H1 (cell line): ENCODE data around the gene VPS51. TPM values are rescaled to one million over a fixed set of nuclear protein-coding genes. Genes with fewer than 3 reads are reported as not detected.
"Not testable (repeated sequence)": the region's sequence is repeated elsewhere in the genome, so short reads cannot be mapped to it uniquely, and the experiment has no call there.

Source experiments
- CTCF ChIA-PET: fragments of 300-600 bp; sonication (Branson Sonifier 250); formaldehyde crosslinking; loops from one replicate; lab custom pipeline; 2021; ENCODE audit not compliant: partially characterized antibody; lab: Charles Lee
- POLR2A ChIA-PET: fragments of 300-600 bp; sonication (Branson Sonifier 250); formaldehyde crosslinking; loops from one replicate; lab custom pipeline; 2021; ENCODE audit warnings: inconsistent platforms; ENCODE audit not compliant: partially characterized antibody; lab: Charles Lee
- DNase-seq, 2 experiments: peaks; one replicate each; pipeline versions ENCODE4 v3.0.0 to v3.0.0-alpha.2; 2010 to 2022; ENCODE audit warnings: low spot score in 2 of 2, low read depth in 1 of 2, mixed read lengths in 1 of 2
- FAIRE-seq: peaks from 2 replicates; lab custom pipeline; 2011; peaks lifted over from hg19 to GRCh38; lab: Jason Lieb, UNC
- H2AFZ ChIP-seq: 2 replicates; pipeline ENCODE4 v1.8.1; 2012; ENCODE audit warnings: low read length, inconsistent platforms
- H2AK5ac ChIP-seq: 2 replicates; pipeline ENCODE4 v1.6.1; 2013; ENCODE audit warnings: low read depth, low read length
- H2BK120ac ChIP-seq: replicated peaks from 2 replicates; pipeline ENCODE3; 2013; ENCODE audit warnings: low read depth, low read length, inconsistent platforms
- H2BK12ac ChIP-seq: 2 replicates; pipeline ENCODE4 v1.6.1; 2013; ENCODE audit warnings: low read depth, low read length
- H2BK15ac ChIP-seq: 2 replicates; pipeline ENCODE4 v1.6.1; 2013; ENCODE audit warnings: low read length
- H2BK20ac ChIP-seq: 2 replicates; pipeline ENCODE4 v1.6.1; 2013; ENCODE audit warnings: low read length
- H2BK5ac ChIP-seq: 2 replicates; pipeline ENCODE4 v1.6.1; 2013; ENCODE audit warnings: low read depth, low read length
- H3K14ac ChIP-seq: 2 replicates; pipeline ENCODE4 v1.6.1; 2013; ENCODE audit warnings: inconsistent platforms; ENCODE audit not compliant: insufficient read length
- H3K18ac ChIP-seq: 2 replicates; pipeline ENCODE4 v1.6.1; 2013; ENCODE audit warnings: low read length; ENCODE audit errors: extremely low read depth
- H3K23ac ChIP-seq: 2 replicates; pipeline ENCODE4 v1.6.1; 2013; ENCODE audit warnings: inconsistent platforms; ENCODE audit not compliant: insufficient read length
- H3K23me2 ChIP-seq: 2 replicates; pipeline ENCODE4 v1.6.1; 2013; ENCODE audit warnings: low read depth, low read length
- H3K27ac ChIP-seq: 2 replicates; pipeline ENCODE4 v1.6.1; 2011; ENCODE audit warnings: low read depth, low read length, inconsistent platforms
- H3K27me3 ChIP-seq, 4 experiments: replicated peaks in 1 of 4; 1 replicate in 1 of 4; 2 replicates in 3 of 4; pipeline versions ENCODE4 v1.6.1 to v1.8.1; 2011 to 2013; ENCODE audit warnings: low read length in 3 of 4, mild to moderate bottlenecking in 3 of 4, inconsistent platforms in 2 of 4, mixed read lengths in 2 of 4, moderate library complexity in 1 of 4; ENCODE audit not compliant: control insufficient read depth in 3 of 4, insufficient read depth in 3 of 4; ENCODE audit errors: extremely low read depth in 1 of 4
- H3K36me3 ChIP-seq, 4 experiments: 2 replicates each; pipeline versions ENCODE4 v1.6.1 to v1.8.1; 2011 to 2013; ENCODE audit warnings: mild to moderate bottlenecking in 4 of 4, low read length in 3 of 4, moderate library complexity in 2 of 4, control low read depth in 1 of 4, inconsistent platforms in 1 of 4; ENCODE audit not compliant: insufficient read depth in 4 of 4, control insufficient read depth in 2 of 4
- H3K4ac ChIP-seq: replicated peaks from 2 replicates; pipeline ENCODE3; 2013; ENCODE audit warnings: low read length, low read depth, mixed read lengths, inconsistent platforms; ENCODE audit not compliant: insufficient read length
- H3K4me1 ChIP-seq, 4 experiments: replicated peaks in 1 of 4; 1 replicate in 1 of 4; 2 replicates in 3 of 4; pipeline versions ENCODE4 v1.6.1 to v1.8.1; 2011 to 2013; ENCODE audit warnings: low read length in 3 of 4, inconsistent platforms in 2 of 4, mixed read lengths in 1 of 4; ENCODE audit not compliant: insufficient read depth in 4 of 4, control insufficient read depth in 3 of 4
- H3K4me2 ChIP-seq, 2 experiments: 2 replicates each; pipeline versions ENCODE4 v1.6.1 to v1.8.1; 2011 to 2013; ENCODE audit warnings: low read depth in 2 of 2, low read length in 2 of 2, control low read depth in 1 of 2, inconsistent platforms in 1 of 2, mild to moderate bottlenecking in 1 of 2; ENCODE audit not compliant: insufficient read depth in 1 of 2
- H3K4me3 ChIP-seq, 4 experiments: fragments of 200-600, 300-600 bp in 1 of 4; sonication (generic), shearing (Covaris generic), sonication (Bioruptor Twin) in 1 of 4; 2 replicates each; pipeline versions ENCODE4 v1.5.1 to v1.8.1; 2011 to 2016; ENCODE audit warnings: low read length in 4 of 4, low read depth in 3 of 4, control low read depth in 2 of 4, inconsistent platforms in 2 of 4, mild to moderate bottlenecking in 2 of 4, mixed read lengths in 1 of 4, moderate library complexity in 1 of 4; ENCODE audit not compliant: insufficient read depth in 2 of 4; ENCODE audit errors: extremely low read depth in 1 of 4
- H3K56ac ChIP-seq: replicated peaks from 2 replicates; pipeline ENCODE3; 2013; ENCODE audit warnings: low read depth, mild to moderate bottlenecking, mixed read lengths, low read length, inconsistent platforms; ENCODE audit not compliant: insufficient read length
- H3K79me1 ChIP-seq: 2 replicates; pipeline ENCODE4 v1.6.1; 2013; ENCODE audit warnings: low read depth, low read length, control low read depth
- H3K79me2 ChIP-seq, 2 experiments: 2 replicates each; pipeline versions ENCODE4 v1.6.1 to v1.8.1; 2012 to 2013; ENCODE audit warnings: low read length in 2 of 2, mild to moderate bottlenecking in 2 of 2, inconsistent platforms in 1 of 2; ENCODE audit not compliant: insufficient read depth in 2 of 2, control insufficient read depth in 1 of 2
- H3K9ac ChIP-seq, 4 experiments: replicated peaks in 1 of 4; 1 replicate in 1 of 4; 2 replicates in 3 of 4; pipeline versions ENCODE4 v1.6.1 to v1.8.1; 2011 to 2013; ENCODE audit warnings: low read depth in 3 of 4, low read length in 3 of 4, control low read depth in 2 of 4, mild to moderate bottlenecking in 2 of 4, moderate library complexity in 2 of 4, inconsistent platforms in 1 of 4; ENCODE audit errors: extremely low read depth in 1 of 4
- H3K9me3 ChIP-seq, 2 experiments: 2 replicates each; pipeline versions ENCODE4 v1.6.1 to v1.8.1; 2012 to 2013; ENCODE audit warnings: mild to moderate bottlenecking in 2 of 2, moderate library complexity in 2 of 2, control low read depth in 1 of 2, inconsistent platforms in 1 of 2, low read depth in 1 of 2, low read length in 1 of 2, mixed read lengths in 1 of 2; ENCODE audit not compliant: insufficient read depth in 2 of 2
- H4K20me1 ChIP-seq, 2 experiments: replicated peaks in 1 of 2; 2 replicates each; pipeline versions ENCODE3 to v1.8.1; 2011 to 2013; ENCODE audit warnings: inconsistent platforms in 2 of 2, low read length in 2 of 2, mild to moderate bottlenecking in 1 of 2; ENCODE audit not compliant: insufficient read depth in 2 of 2, control insufficient read depth in 1 of 2
- H4K5ac ChIP-seq: 2 replicates; pipeline ENCODE4 v1.6.1; 2013; ENCODE audit warnings: low read length, low read depth, mixed read lengths, inconsistent platforms; ENCODE audit not compliant: insufficient read length
- H4K8ac ChIP-seq: 2 replicates; pipeline ENCODE4 v1.8.0; 2013; ENCODE audit warnings: mild to moderate bottlenecking, moderate library complexity, low read length, inconsistent platforms; ENCODE audit not compliant: insufficient read depth; ENCODE audit errors: extremely low read depth
- H4K91ac ChIP-seq: replicated peaks from 2 replicates; pipeline ENCODE3; 2013; ENCODE audit warnings: low read length, mixed read lengths, inconsistent platforms; ENCODE audit not compliant: insufficient read length
- POLR2AphosphoS5 ChIP-seq: IDR thresholded peaks from 2 replicates; pipeline ENCODE4 v1.6.1; 2011; ENCODE audit warnings: low read depth, low read length
- WGBS, 2 experiments: shearing (Covaris generic) in 1 of 2; methylation state at CpG; one replicate each; pipeline versions ENCODE4 v1.1.6 to v1.1.7; 2013 to 2015; ENCODE audit warnings: low lambda C conversion rate in 2 of 2, mixed read lengths in 2 of 2, inconsistent platforms in 1 of 2, low coverage in 1 of 2, missing lambda C conversion rate in 1 of 2; ENCODE audit not compliant: insufficient replicate concordance in 2 of 2, insufficient coverage in 1 of 2, insufficient read length in 1 of 2; ENCODE audit errors: extremely low coverage in 1 of 2, missing lambda C conversion rate in 1 of 2; 5-methylcytosine and 5-hydroxymethylcytosine counted together
- polyA plus RNA-seq, 7 experiments: library from polyadenylated mRNA; depleted of rRNA in 3 of 7; stranded (reverse) in 5 of 7; unstranded in 2 of 7; fragments of >200 nt in 5 of 7; fragments of 200-250 nt in 2 of 7; gene quantifications; 1 replicate in 5 of 7; 2 replicates in 1 of 7; 4 replicates in 1 of 7; pipeline versions ENCODE4 v1.2.1 to v1.2.3, GENCODE V29; 2011 to 2013; ENCODE audit warnings: missing spikeins in 2 of 7, mixed read lengths in 2 of 7
- total RNA-seq: library from RNA; stranded (reverse); fragmentation: NEBNext Ultra II Directional; extraction: Animal tissue kit (Norgen Biotek cat#: 25700); gene quantifications from 2 replicates; pipeline ENCODE4 v1.2.1, GENCODE V29; 2021

VPS51 gene
- total and polyA plus RNA-seq, 2 of the 8 experiments (the other 6 are each of a cell fraction or from before 2014, with no cell fraction given), result 97.4 to 142 TPM

DNA sequence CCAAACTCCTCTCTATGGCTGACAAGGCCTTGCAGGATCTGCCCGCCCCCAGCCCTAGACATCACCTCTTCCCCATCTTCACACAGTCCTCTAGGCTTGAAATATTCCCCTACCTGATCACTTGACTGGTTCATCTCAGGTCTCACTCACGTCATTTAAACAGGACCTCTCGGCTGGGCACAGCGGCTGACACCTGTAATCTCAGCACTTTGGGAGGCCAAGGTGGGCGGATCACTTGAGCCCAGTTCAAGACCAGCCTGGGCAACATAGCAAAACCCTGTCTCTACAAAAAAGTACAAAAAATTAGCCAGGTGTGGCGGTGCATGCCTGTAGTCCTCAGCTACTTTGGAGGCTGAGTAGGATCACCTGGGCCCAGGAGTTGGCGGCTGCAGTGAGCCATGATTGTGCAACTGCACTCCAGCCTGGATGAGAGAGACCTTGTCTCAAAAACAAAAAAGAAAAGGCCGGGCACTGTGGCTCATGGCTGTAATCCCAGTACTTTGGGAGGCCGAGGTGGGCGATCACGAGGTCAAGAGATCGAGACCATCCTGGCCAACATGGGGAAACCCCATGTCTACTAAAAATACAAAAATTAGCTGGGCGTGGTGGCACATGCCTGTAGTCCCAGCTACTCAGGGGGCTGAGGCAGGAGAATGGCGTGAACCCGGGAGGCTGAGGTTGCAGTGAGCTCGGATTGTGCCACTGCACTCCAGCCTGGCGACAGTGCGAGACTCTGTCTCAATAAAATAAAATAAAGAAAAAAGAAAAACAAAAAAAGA is 23.1 kb downstream of the VPS51 start:
- CTCF ChIA-PET, result interaction anchor here (0.6 to 2.2 kb wide), 15 partner anchors 8 to 271 kb away, joined by 3 to 12 read pairs (median 3); partner anchors contain the start of gene POLA2
- Histone ChIP-seq H3K4me1 (peaks cover 0 to 13% (median 8%) of the 10 kb centered on the region in 4 experiments; a peak in 6 of 7 replicates), H3K79me2 (peaks cover 6 to 36% of the 10 kb centered on the region in 2 experiments), H3K36me3 (peaks cover 11 to 35% (median 18%) of the 10 kb centered on the region in 4 experiments), H3K79me1 (peaks cover 13% of the 10 kb centered on the region)
- H2BK12ac ChIP-seq, H3K4ac ChIP-seq, H3K56ac ChIP-seq, FAIRE-seq, H3K27me3 ChIP-seq, H2BK120ac ChIP-seq, H3K9me3 ChIP-seq, H3K9ac ChIP-seq, H3K23ac ChIP-seq, H2AFZ ChIP-seq, H4K20me1 ChIP-seq, H2BK15ac ChIP-seq, H3K4me3 ChIP-seq, DNase-seq, H3K23me2 ChIP-seq, H3K14ac ChIP-seq, H4K91ac ChIP-seq, H4K8ac ChIP-seq, H4K5ac ChIP-seq, H3K18ac ChIP-seq, H3K27ac ChIP-seq, H3K4me2 ChIP-seq, H2BK20ac ChIP-seq, H2AK5ac ChIP-seq, H2BK5ac ChIP-seq: not testable (repeated sequence)
- WGBS, 2 experiments, result 94% methylated on average over 18 of the region's 18 CpGs; no CpG with 5 or more reads in 1 of the 2 experiments
- POLR2A ChIA-PET, result interaction anchor here (1.0 to 17.4 kb wide), 12 partner anchors 10 to 482 kb away, joined by 3 to 305 read pairs (median 6); partner anchors contain the start of genes CAPN1, SYVN1 and VPS51
- peak; percentile 17; the same call in 1 of the 2 replicates for TF ChIP-seq POLR2AphosphoS5
